Coronary artery (tissue), 2 donors: ENCODE measurements around the gene LIN52.

ENCODE experiments used
- DNase-seq: peaks from one replicate; pipeline ENCODE4 v3.0.0-alpha.2; 2017; ENCODE audit warnings: low spot score
- H3K27ac ChIP-seq, 2 donors: fragments of 200-600 bp; sonication (generic); one replicate each; pipeline ENCODE4 v1.5.1; 2016 to 2019
- H3K4me3 ChIP-seq: fragments of 200-600 bp; sonication (generic); 2 replicates; pipeline ENCODE4 v1.5.1; 2016; ENCODE audit warnings: mild to moderate bottlenecking, moderate library complexity
- TF ChIP-seq, protein P1 (sequence below): fragments of 200-600 bp; sonication (generic); IDR thresholded peaks from one replicate; pipeline ENCODE4 v1.5.1; 2019; ENCODE audit warnings: antibody characterized with exemption

LIN52 gene

DNA sequence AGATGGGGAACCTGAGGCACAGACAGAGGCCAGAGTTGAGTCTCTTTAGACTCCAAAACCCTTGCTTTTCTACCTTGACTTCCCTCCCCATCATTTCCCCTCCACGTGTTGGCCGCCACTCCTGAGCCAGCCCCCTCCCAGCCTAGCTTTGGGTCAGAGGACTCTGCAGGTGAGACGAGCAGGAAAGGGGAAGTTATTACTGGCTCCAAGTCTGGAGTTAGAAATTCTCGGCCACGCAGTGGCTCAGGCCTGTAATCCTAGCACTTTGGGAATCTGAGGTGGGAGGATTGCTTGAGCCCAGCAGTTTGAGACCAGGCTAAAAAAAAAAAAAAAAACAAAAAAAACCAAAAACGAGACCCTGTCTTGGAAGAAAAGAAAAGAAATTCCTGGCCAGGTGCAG is 163.3 kb downstream of the LIN52 start:
- TF ChIP-seq, protein P1, sequence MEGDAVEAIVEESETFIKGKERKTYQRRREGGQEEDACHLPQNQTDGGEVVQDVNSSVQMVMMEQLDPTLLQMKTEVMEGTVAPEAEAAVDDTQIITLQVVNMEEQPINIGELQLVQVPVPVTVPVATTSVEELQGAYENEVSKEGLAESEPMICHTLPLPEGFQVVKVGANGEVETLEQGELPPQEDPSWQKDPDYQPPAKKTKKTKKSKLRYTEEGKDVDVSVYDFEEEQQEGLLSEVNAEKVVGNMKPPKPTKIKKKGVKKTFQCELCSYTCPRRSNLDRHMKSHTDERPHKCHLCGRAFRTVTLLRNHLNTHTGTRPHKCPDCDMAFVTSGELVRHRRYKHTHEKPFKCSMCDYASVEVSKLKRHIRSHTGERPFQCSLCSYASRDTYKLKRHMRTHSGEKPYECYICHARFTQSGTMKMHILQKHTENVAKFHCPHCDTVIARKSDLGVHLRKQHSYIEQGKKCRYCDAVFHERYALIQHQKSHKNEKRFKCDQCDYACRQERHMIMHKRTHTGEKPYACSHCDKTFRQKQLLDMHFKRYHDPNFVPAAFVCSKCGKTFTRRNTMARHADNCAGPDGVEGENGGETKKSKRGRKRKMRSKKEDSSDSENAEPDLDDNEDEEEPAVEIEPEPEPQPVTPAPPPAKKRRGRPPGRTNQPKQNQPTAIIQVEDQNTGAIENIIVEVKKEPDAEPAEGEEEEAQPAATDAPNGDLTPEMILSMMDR: no peak
- no peak overlapping the region for H3K4me3 ChIP-seq
- H3K27ac ChIP-seq: no peak overlapping the region
- no peak for DNase-seq

DNA sequence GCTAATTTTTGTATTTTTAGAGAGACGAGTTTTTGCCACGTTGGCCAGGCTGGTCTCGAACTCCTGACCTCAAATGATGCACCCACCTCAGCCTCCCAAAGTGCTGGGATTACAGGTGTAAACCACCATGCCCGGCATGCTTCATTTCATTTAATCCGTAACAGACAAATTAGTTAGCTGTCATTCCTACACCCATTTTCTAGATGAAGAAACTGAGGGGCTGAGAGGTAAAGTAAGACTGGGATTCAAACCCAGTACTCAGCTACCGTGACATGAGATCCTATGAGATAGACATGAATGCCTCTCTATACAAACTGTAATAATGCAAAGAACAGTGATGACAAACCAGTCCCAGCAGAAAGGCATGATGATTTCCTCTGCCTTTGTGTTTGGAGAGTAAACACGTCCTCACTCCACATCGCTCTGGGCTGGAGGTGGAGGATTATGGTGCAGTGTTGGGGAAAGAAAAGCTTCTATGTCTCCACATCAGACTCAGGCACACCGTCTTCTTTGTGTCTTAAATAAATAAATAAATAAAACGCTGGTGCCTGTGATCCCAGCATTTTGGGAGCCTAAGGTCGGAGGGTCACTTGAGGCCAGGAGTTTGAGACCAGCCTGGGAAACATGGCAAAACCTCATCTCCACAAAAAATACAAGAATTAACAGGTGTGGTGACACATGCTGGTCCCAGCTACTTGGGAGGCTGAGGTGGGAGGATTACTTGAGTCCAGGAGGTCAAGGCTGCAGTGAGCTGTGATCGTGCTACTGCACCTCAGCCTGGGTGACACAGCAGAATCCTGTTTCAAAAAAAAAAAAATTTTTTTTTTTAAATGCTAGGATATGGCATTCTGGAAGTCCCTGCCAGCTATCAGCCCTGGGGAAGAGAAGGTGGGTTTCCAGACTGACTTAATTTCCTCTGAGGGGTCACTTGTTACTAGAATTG is 164.9 kb downstream of the LIN52 start:
- TF ChIP-seq, protein P1: no peak
- Histone ChIP-seq H3K27ac (no peak overlapping the region), H3K4me3 (no peak overlapping the region)
- no peak for DNase-seq
